AG04450 (cell line): ENCODE measurements around the gene ADORA2A. TPM values are rescaled to one million over a fixed set of nuclear protein-coding genes. Genes with fewer than 3 reads are reported as not detected.

Source experiments
- CTCF ChIA-PET: fragments of 300-600, 350-600 bp; formaldehyde crosslinking; extraction: SDS; loops from one replicate; lab custom pipeline; 2022; ENCODE audit warnings: antibody characterized with exemption, inconsistent platforms; lab: Charles Lee
- POLR2A ChIA-PET: fragments of 350-600 bp; formaldehyde crosslinking; extraction: SDS; loops from one replicate; lab custom pipeline; 2021; ENCODE audit warnings: antibody characterized with exemption, inconsistent platforms; lab: Yijun Ruan, JAX
- DNase-seq: peaks from one replicate; pipeline ENCODE4 v3.0.0-alpha.2; 2011; ENCODE audit warnings: low read depth, low spot score
- H3K27ac ChIP-seq: one replicate; pipeline ENCODE4 v1.5.1; 2012; ENCODE audit warnings: low read depth, low read length, control low read depth
- H3K27me3 ChIP-seq: one replicate; pipeline ENCODE4 v1.6.0; 2012; ENCODE audit warnings: low read length; ENCODE audit not compliant: control insufficient read depth, insufficient read depth
- H3K4me3 ChIP-seq: 2 replicates; pipeline ENCODE4 v1.5.1; 2011; ENCODE audit warnings: mild to moderate bottlenecking, low read depth, low read length, control low read depth
- H3K9me3 ChIP-seq: 2 replicates; pipeline ENCODE4 v1.5.1; 2012; ENCODE audit warnings: low read length; ENCODE audit not compliant: control insufficient read depth, insufficient read depth
- CTCF ChIP-seq: IDR thresholded peaks from 2 replicates; pipeline ENCODE4 v1.5.1; 2011; ENCODE audit warnings: low read depth, low read length, control low read depth, inconsistent platforms
- polyA plus RNA-seq: library from polyadenylated mRNA; depleted of rRNA; stranded (reverse); fragments of >200 nt; gene quantifications from 2 replicates; pipeline ENCODE4 v1.2.3, GENCODE V29; 2011

Gene ADORA2A
- polyA plus RNA-seq, 1 experiment: 0.19 TPM

DNA sequence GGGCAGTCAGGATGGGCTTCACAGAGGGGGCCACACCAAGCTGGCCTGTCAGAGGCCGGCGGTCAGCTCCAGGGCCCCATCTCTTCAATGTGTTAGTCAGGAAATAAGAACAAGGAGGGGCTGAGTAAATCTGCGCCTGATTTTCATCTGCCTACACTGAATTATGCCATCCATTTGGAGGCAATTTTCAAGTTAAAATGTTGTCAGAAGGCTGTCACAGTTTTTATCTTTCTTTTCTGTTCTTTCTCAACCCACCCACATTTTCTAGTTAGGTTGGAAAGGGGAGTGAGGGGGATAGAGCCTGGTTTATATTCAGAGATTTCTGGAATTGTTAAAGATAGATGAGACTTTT is 18.8 kb downstream of the ADORA2A start:
- no peaks in the 10 kb centered on the region; the same call in 1 of the 2 replicates for H3K9me3 ChIP-seq
- DNase-seq: no peak
- no peak for TF ChIP-seq CTCF
- CTCF ChIA-PET: no interaction called here
- POLR2A ChIA-PET: no interaction called here
- H3K27me3 ChIP-seq: no peaks in the 10 kb centered on the region
- H3K4me3 ChIP-seq: no peak overlapping the region
- H3K27ac ChIP-seq: no peak overlapping the region

DNA sequence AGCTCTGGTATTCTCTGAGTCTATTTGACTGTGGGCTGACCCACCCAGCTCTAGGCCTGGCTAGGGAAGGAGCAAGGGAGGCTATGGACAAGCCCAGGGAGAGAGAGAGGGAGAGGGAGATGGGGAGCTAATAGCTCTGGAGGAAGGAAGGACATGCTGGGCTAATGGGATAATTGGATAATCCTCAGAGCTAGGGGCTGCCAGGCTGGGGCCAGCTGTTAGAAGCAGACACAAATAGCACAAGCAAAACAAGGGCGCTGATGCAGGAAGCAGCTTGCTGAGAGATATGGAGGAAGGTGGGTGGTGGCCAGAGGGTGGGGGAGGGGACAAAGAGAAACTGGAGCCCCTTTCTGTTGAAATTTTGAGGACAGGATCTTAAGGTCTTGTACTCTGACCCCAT is 23.2 kb downstream of the ADORA2A start:
- POLR2A ChIA-PET: no interaction called here
- Histone ChIP-seq H3K9me3 (no peaks in the 10 kb centered on the region), H3K27me3 (peaks cover 2% of the 10 kb centered on the region), H3K27ac (no peak overlapping the region), H3K4me3 (no peak overlapping the region)
- TF ChIP-seq CTCF: no peak
- no peak for DNase-seq
- CTCF ChIA-PET: interaction anchor here (0.8 kb wide), 1 partner anchor 60 kb away, joined by 5 read pairs; no protein-coding TSS in a partner anchor

- peaks cover 2% of the 10 kb centered on the region for H3K27me3 ChIP-seq
- H3K4me3 ChIP-seq: no peak overlapping the region
- CTCF ChIA-PET: no interaction called here
- POLR2A ChIA-PET: no interaction called here
- TF ChIP-seq CTCF: no peak
- H3K27ac ChIP-seq: no peak overlapping the region
- DNase-seq: no peak
- no peaks in the 10 kb centered on the region for H3K9me3 ChIP-seq
These were observed 23.8 kb downstream of the ADORA2A start for GRCh38 chr22:24451162-24451561.

GRCh38 chr22:24453853-24454252 is 26.5 kb downstream of the ADORA2A start:
- no peaks in the 10 kb centered on the region for H3K9me3 ChIP-seq
- H3K4me3 ChIP-seq: no peak overlapping the region
- ChIA-PET POLR2A (no interaction called here), CTCF (no interaction called here)
- H3K27me3 ChIP-seq: peaks cover 2% of the 10 kb centered on the region
- TF ChIP-seq CTCF: no peak
- DNase-seq: no peak
- no peak overlapping the region for H3K27ac ChIP-seq

- no peak for TF ChIP-seq CTCF
- ChIA-PET CTCF (no interaction called here), POLR2A (no interaction called here)
- H3K27ac ChIP-seq: no peak overlapping the region
- H3K9me3 ChIP-seq: no peaks in the 10 kb centered on the region
- H3K27me3 ChIP-seq: peaks cover 2% of the 10 kb centered on the region
- no peak overlapping the region for H3K4me3 ChIP-seq
- DNase-seq: no peak
These were observed 27.6 kb downstream of the ADORA2A start for GRCh38 chr22:24455039-24455438.
